ENCODE measurements around the gene SMIM20.

The SMIM20 gene

GRCh38 chr4:25928379-25929297 is 14.6 kb downstream of the SMIM20 start:
- DNase-seq: no peak

GRCh38 chr4:25929298-25929686 is 15.3 kb downstream of the SMIM20 start:
- DNase-seq: no peak

- no peak for DNase-seq
These were observed 16.8 kb downstream of the SMIM20 start for GRCh38 chr4:25930731-25931354.

GRCh38 chr4:25936696-25937095 is 22.7 kb downstream of the SMIM20 start:
- no peak for DNase-seq

- DNase-seq: no peak
These were observed 23.8 kb downstream of the SMIM20 start for GRCh38 chr4:25937801-25938200.

GRCh38 chr4:25938366-25938765 is 24.3 kb downstream of the SMIM20 start:
- peak; percentile 31 for DNase-seq

- DNase-seq: peak; percentile 62
These were observed 24.8 kb downstream of the SMIM20 start for GRCh38 chr4:25938787-25939186.

GRCh38 chr4:25939330-25939729 is 25.3 kb downstream of the SMIM20 start:
- DNase-seq: no peak

- no peak for DNase-seq
These were observed 27.6 kb downstream of the SMIM20 start for GRCh38 chr4:25941457-25942221.

- no peak for DNase-seq
These were observed 29.3 kb downstream of the SMIM20 start for GRCh38 chr4:25943312-25943711.

GRCh38 chr4:25943805-25944204 is 29.8 kb downstream of the SMIM20 start:
- no peak for DNase-seq

- DNase-seq: no peak
These were observed 34.0 kb downstream of the SMIM20 start for GRCh38 chr4:25948051-25948450.

- DNase-seq: no peak
These were observed 35.2 kb downstream of the SMIM20 start for GRCh38 chr4:25949173-25949748.

- DNase-seq: no peak
These were observed 36.0 kb downstream of the SMIM20 start for GRCh38 chr4:25949994-25950393.

GRCh38 chr4:25950461-25951389 is 36.7 kb downstream of the SMIM20 start:
- no peak for DNase-seq

GRCh38 chr4:25951390-25951952 is 37.5 kb downstream of the SMIM20 start:
- DNase-seq: peak; percentile 11

- no peak for DNase-seq
These were observed 39.7 kb downstream of the SMIM20 start for GRCh38 chr4:25953740-25954139.

- DNase-seq: no peak
These were observed 40.4 kb downstream of the SMIM20 start for GRCh38 chr4:25954293-25954904.

- no peak for DNase-seq
These were observed 41.7 kb downstream of the SMIM20 start for GRCh38 chr4:25955705-25956104.

GRCh38 chr4:25956260-25956659 is 42.2 kb downstream of the SMIM20 start:
- DNase-seq: no peak

- no peak for DNase-seq
These were observed 44.1 kb downstream of the SMIM20 start for GRCh38 chr4:25958110-25958509.

All from stimulated activated CD4-positive, alpha-beta T cell treated with anti-CD3 and anti-CD28 coated beads, Interleukin-4, amount 100 ng/mL, for 24 hours (primary cell).